ENCODE measurements around the gene FAM184B. TPM values are rescaled to one million over a fixed set of nuclear protein-coding genes. Genes with fewer than 3 reads are reported as not detected.

Gene FAM184B
- total and polyA plus RNA-seq, 8 donors: 0.06 to 0.27 (median 0.18) TPM

GRCh38 chr4:17705107-17705506, 76.3 kb downstream of the FAM184B start:
- intact Hi-C loops (cut with DNase I): no loop called here
- H3K36me3 ChIP-seq: no peaks in the 10 kb centered on the region
- no peak overlapping the region for H3K4me3 ChIP-seq
- peaks cover 0 to 8% of the 10 kb centered on the region in 2 donors for H3K27me3 ChIP-seq
- no peaks in the 10 kb centered on the region for H3K9me3 ChIP-seq
- no peaks in the 10 kb centered on the region for H3K4me1 ChIP-seq
- no peak for TF ChIP-seq CTCF (IDR thresholded peaks at IDR 0.05)
- DNase-seq (no peak), ATAC-seq (no peak)
- H3K27ac ChIP-seq: no peak overlapping the region

GRCh38 chr4:17704020-17704650, 77.3 kb downstream of the FAM184B start:
- DNase-seq (no peak), ATAC-seq (no peak)
- Histone ChIP-seq H3K27me3 (peaks cover 0 to 4% of the 10 kb centered on the region in 2 donors), H3K36me3 (no peaks in the 10 kb centered on the region), H3K4me1 (no peaks in the 10 kb centered on the region), H3K4me3 (no peak overlapping the region), H3K9me3 (no peaks in the 10 kb centered on the region), H3K27ac (no peak overlapping the region)
- no peak for TF ChIP-seq CTCF (IDR thresholded peaks at IDR 0.05)
- intact Hi-C loops (cut with DNase I): no loop called here

GRCh38 chr4:17702641-17703040, 78.8 kb downstream of the FAM184B start:
- Histone ChIP-seq H3K27ac (no peak overlapping the region), H3K4me1 (no peaks in the 10 kb centered on the region), H3K9me3 (no peaks in the 10 kb centered on the region), H3K4me3 (no peak overlapping the region), H3K36me3 (no peaks in the 10 kb centered on the region), H3K27me3 (no peaks in the 10 kb centered on the region)
- no peak for TF ChIP-seq CTCF (IDR thresholded peaks at IDR 0.05)
- ATAC-seq: no peak
- DNase-seq: no peak
- intact Hi-C loops (cut with DNase I): no loop called here

- Histone ChIP-seq H3K9me3 (no peaks in the 10 kb centered on the region), H3K27ac (no peak overlapping the region), H3K27me3 (no peaks in the 10 kb centered on the region), H3K4me3 (no peak overlapping the region), H3K4me1 (no peaks in the 10 kb centered on the region), H3K36me3 (no peaks in the 10 kb centered on the region)
- intact Hi-C loops (cut with DNase I): no loop called here
- no peak for ATAC-seq
- TF ChIP-seq CTCF (IDR thresholded peaks at IDR 0.05): no peak
- DNase-seq: no peak
Observed at GRCh38 chr4:17701882-17702281, 79.5 kb downstream of the FAM184B start.

GRCh38 chr4:17701138-17701839, 80.1 kb downstream of the FAM184B start:
- intact Hi-C loops (cut with DNase I): no loop called here
- H3K36me3 ChIP-seq: no peaks in the 10 kb centered on the region
- TF ChIP-seq CTCF (IDR thresholded peaks at IDR 0.05): no peak
- no peaks in the 10 kb centered on the region for H3K27me3 ChIP-seq
- H3K27ac ChIP-seq: no peak overlapping the region
- H3K4me1 ChIP-seq: no peaks in the 10 kb centered on the region
- H3K9me3 ChIP-seq: no peaks in the 10 kb centered on the region
- H3K4me3 ChIP-seq: no peak overlapping the region
- DNase-seq: no peak
- no peak for ATAC-seq

Data from left lung (tissue), 10 donors.